Thyroid gland (tissue), 4 donors: ENCODE data around the gene RWDD4.

Experiments
- CTCF ChIP-seq, 6 experiments: fragments of 200-600 bp in 3 of 6; fragments of 450-650 bp in 3 of 6; sonication (generic) in 3 of 6; IDR thresholded peaks; one replicate each; pipeline ENCODE4 v1.5.1; 2016 to 2019; ENCODE audit warnings: antibody characterized with exemption in 6 of 6, mild to moderate bottlenecking in 2 of 6, inconsistent platforms in 1 of 6, moderate library complexity in 1 of 6
- POLR2A ChIP-seq, 2 donors: fragments of 450-650 bp; IDR thresholded peaks; one replicate each; pipeline ENCODE4 v1.6.1; 2017; ENCODE audit warnings: antibody characterized with exemption in 2 of 2, mild to moderate bottlenecking in 2 of 2, moderate library complexity in 1 of 2

GRCh38 chr4:183666088-183666487 lies 7.1 kb upstream of the RWDD4 start:
- no peak for TF ChIP-seq CTCF (IDR thresholded peaks at IDR 0.05)
- no peak for TF ChIP-seq POLR2A (IDR thresholded peaks at IDR 0.05)
